ENCODE measurements around the gene BABAM2.

- TF ChIP-seq CTCF (conservative IDR thresholded peaks at IDR 0.05; ENCODE audit: low read length) (no peak), EZH2phosphoT487 (IDR thresholded peaks at IDR 0.05; ENCODE audit: borderline replicate concordance, low read depth, low read length) (no peak)
Observed at GRCh38 chr2:28300485-28301341, 410.2 kb downstream of the BABAM2 start.
